ENCODE results near the gene CDK2. TPM values are rescaled to one million over a fixed set of nuclear protein-coding genes. Genes with fewer than 3 reads are reported as not detected.

CDK2 gene
- total and polyA plus RNA-seq, 12 donors, result 6.0 to 30.6 (median 17.8) TPM

GRCh38 chr12:55933799-55934742 is 32.6 kb upstream of the CDK2 start:
- WGBS, 4 donors, result 94 to 100% (median 96%) methylated on average over 1 of the region's 1 CpG
- DNase-seq, result no peak
- Histone ChIP-seq H3K27ac (no peak overlapping the region), H3K9me3 (replicated peaks in 1 of 3) (no peaks in the 10 kb centered on the region), H3K36me3 (replicated peaks in 1 of 2) (peaks cover 0 to 7% of the 10 kb centered on the region in 2 donors), H3K4me3 (no peak overlapping the region), H3K27me3 (no peaks in the 10 kb centered on the region), H3K4me1 (replicated peaks in 1 of 2) (peaks cover 23 to 39% of the 10 kb centered on the region in 2 donors)
- no peak for TF ChIP-seq CTCF (IDR thresholded peaks at IDR 0.05)
- no peak for TF ChIP-seq POLR2A (IDR thresholded peaks at IDR 0.05)
- intact Hi-C loops (cut with DNase I), result loop anchor here in 1 of 2 donors (5.0 kb wide), 1 partner anchor 112 kb away; no protein-coding TSS in a partner anchor

GRCh38 chr12:55934773-55935172 is 31.9 kb upstream of the CDK2 start:
- no peak for TF ChIP-seq POLR2A (IDR thresholded peaks at IDR 0.05)
- TF ChIP-seq CTCF (IDR thresholded peaks at IDR 0.05), result no peak
- Histone ChIP-seq H3K36me3 (replicated peaks in 1 of 2) (peaks cover 0 to 7% of the 10 kb centered on the region in 2 donors), H3K27me3 (no peaks in the 10 kb centered on the region), H3K9me3 (replicated peaks in 1 of 3) (no peaks in the 10 kb centered on the region), H3K4me1 (replicated peaks in 1 of 2) (peaks cover 23 to 34% of the 10 kb centered on the region in 2 donors), H3K27ac (no peak overlapping the region), H3K4me3 (no peak overlapping the region)
- intact Hi-C loops (cut with DNase I), result loop anchor here (5.0 kb wide), 2 partner anchors 112 to 197 kb away; no protein-coding TSS in a partner anchor
- DNase-seq, result no peak
- WGBS, 4 donors, result 88 to 100% (median 96%) methylated on average over 1 of the region's 1 CpG

- Histone ChIP-seq H3K36me3 (replicated peaks in 1 of 2) (peaks cover 0 to 7% of the 10 kb centered on the region in 2 donors), H3K4me3 (peak overlapping the region in 1 of 4 donors; percentile 46), H3K27me3 (no peaks in the 10 kb centered on the region), H3K27ac (peak overlapping the region in 3 of 5 donors; percentile 2 to 65 (median 62)), H3K9me3 (replicated peaks in 1 of 3) (no peaks in the 10 kb centered on the region), H3K4me1 (replicated peaks in 1 of 2) (peaks cover 15 to 33% of the 10 kb centered on the region in 2 donors)
- TF ChIP-seq CTCF (IDR thresholded peaks at IDR 0.05) (peak in 1 of 6 experiments; percentile 7), POLR2A (IDR thresholded peaks at IDR 0.05) (peak in 1 of 2 donors; percentile 18)
- DNase-seq, result peak; percentile 41 to 66 (median 60)
- WGBS, 4 donors, result 26 to 47% (median 33%) methylated on average over 13 to 26 of the region's 26 CpGs
- intact Hi-C loops (cut with DNase I), result loop anchor here in 1 of 2 donors (5.0 kb wide), 1 partner anchor 198 kb away; no protein-coding TSS in a partner anchor
Observed at GRCh38 chr12:55935738-55936151, 30.9 kb upstream of the CDK2 start.

GRCh38 chr12:55937981-55938380 is 28.6 kb upstream of the CDK2 start:
- H3K27ac ChIP-seq, result no peak overlapping the region
- peaks cover 0 to 18% of the 10 kb centered on the region in 2 donors for H3K36me3 ChIP-seq (replicated peaks in 1 of 2)
- no peak for TF ChIP-seq CTCF (IDR thresholded peaks at IDR 0.05)
- TF ChIP-seq POLR2A (IDR thresholded peaks at IDR 0.05), result no peak
- intact Hi-C loops (cut with DNase I), result loop anchor here in 1 of 2 donors (5.0 kb wide), 1 partner anchor 201 kb away; no protein-coding TSS in a partner anchor
- peaks cover 7 to 22% of the 10 kb centered on the region in 2 donors for H3K4me1 ChIP-seq (replicated peaks in 1 of 2)
- H3K4me3 ChIP-seq, result no peak overlapping the region
- DNase-seq, result no peak
- WGBS, 4 donors, result 84 to 92% (median 89%) methylated on average over 2 of the region's 2 CpGs
- no peaks in the 10 kb centered on the region for H3K9me3 ChIP-seq (replicated peaks in 1 of 3)
- H3K27me3 ChIP-seq, result no peaks in the 10 kb centered on the region

Measured in adrenal gland (tissue), 12 donors.